Measurements from ENCODE around the gene HEPACAM2.

Gene HEPACAM2

GRCh38 chr7:93148727-93149126 lies 77.5 kb downstream of the HEPACAM2 start:
- in situ Hi-C loops (cut with HindIII; ENCODE audit: low sequenced_read_pairs): no loop called here

GRCh38 chr7:93148144-93148543 lies 78.1 kb downstream of the HEPACAM2 start, which contains the start of gene SAMD9L:
SAMD9L (minus strand) TSS chr7:93148385; CDS start chr7:93135971, 12,414 bp downstream.
- in situ Hi-C loops (cut with HindIII; ENCODE audit: low sequenced_read_pairs): no loop called here

GRCh38 chr7:93147363-93147762 lies 78.9 kb downstream of the HEPACAM2 start:
- in situ Hi-C loops (cut with HindIII; ENCODE audit: low sequenced_read_pairs): no loop called here

GRCh38 chr7:93146472-93147141 lies 79.7 kb downstream of the HEPACAM2 start:
- in situ Hi-C loops (cut with HindIII; ENCODE audit: low sequenced_read_pairs): no loop called here

- in situ Hi-C loops (cut with HindIII; ENCODE audit: low sequenced_read_pairs): no loop called here
Measured at GRCh38 chr7:93146036-93146435, 80.2 kb downstream of the HEPACAM2 start.

GRCh38 chr7:93145354-93145753 lies 80.9 kb downstream of the HEPACAM2 start:
- in situ Hi-C loops (cut with HindIII; ENCODE audit: low sequenced_read_pairs): no loop called here

GRCh38 chr7:93142127-93142526 lies 84.1 kb downstream of the HEPACAM2 start:
- in situ Hi-C loops (cut with HindIII; ENCODE audit: low sequenced_read_pairs): no loop called here

GRCh38 chr7:93140582-93141191 lies 85.6 kb downstream of the HEPACAM2 start:
- in situ Hi-C loops (cut with HindIII; ENCODE audit: low sequenced_read_pairs): no loop called here

GRCh38 chr7:93138576-93138975 lies 87.7 kb downstream of the HEPACAM2 start:
- in situ Hi-C loops (cut with HindIII; ENCODE audit: low sequenced_read_pairs): no loop called here
